Measurements from ENCODE around the gene ABHD2. TPM values are rescaled to one million over a fixed set of nuclear protein-coding genes. Genes with fewer than 3 reads are reported as not detected.
A peak's percentile ranks its signal among the peaks of the same experiment; 100 is the strongest.

ABHD2 gene
- total and polyA plus RNA-seq, 2 donors (not counting 1 experiment from before 2014, with no cell fraction given): 39.5 to 84.9 TPM

GRCh38 chr15:89143503-89144162, 55.4 kb downstream of the ABHD2 start:
- Histone ChIP-seq H3K9me3 (ENCODE audit: control insufficient read depth, insufficient read depth, low read depth, low read length) (no peaks in the 10 kb centered on the region), H4K20me1 (ENCODE audit: control insufficient read depth, extremely low read depth, insufficient read depth, low read length) (no peaks in the 10 kb centered on the region), H3K4me1 (ENCODE audit: control insufficient read depth, extremely low read depth, insufficient read depth, low read length) (peaks cover 8% of the 10 kb centered on the region), H3K36me3 (ENCODE audit: control insufficient read depth, insufficient read depth, low read length) (no peaks in the 10 kb centered on the region), H3K27me3 (ENCODE audit: control insufficient read depth, insufficient read depth, low read length) (no peaks in the 10 kb centered on the region), H3K79me2 (ENCODE audit: control insufficient read depth, insufficient read depth, low read length) (no peaks in the 10 kb centered on the region), H3K4me2 (ENCODE audit: extremely low read depth, insufficient read depth, low read length) (no peak overlapping the region), H3K27ac (ENCODE audit: insufficient read depth, low read length) (peak overlapping the region; percentile 30), H2AFZ (ENCODE audit: low read length) (no peak overlapping the region), H3K9ac (ENCODE audit: insufficient read depth, low read length) (no peak overlapping the region), H3K4me3 (replicated peaks in 1 of 4; ENCODE audit: control extremely low read depth in 1 of 4, insufficient read depth in 1 of 4, low read depth in 3 of 4, low read length in 4 of 4) (no peak overlapping the region)
- DNase-seq (ENCODE audit: low read depth in 2 of 2): peak; percentile 87 to 98
- TF ChIP-seq CTCF (conservative IDR thresholded peaks at IDR 0.05 in 1 of 2, IDR thresholded peaks at IDR 0.05 in 1 of 2; ENCODE audit: low read depth in 1 of 2, low read length in 2 of 2): no peak
- no peak for TF ChIP-seq EZH2 (IDR thresholded peaks at IDR 0.05; ENCODE audit: low read length, missing control alignments)

DNA sequence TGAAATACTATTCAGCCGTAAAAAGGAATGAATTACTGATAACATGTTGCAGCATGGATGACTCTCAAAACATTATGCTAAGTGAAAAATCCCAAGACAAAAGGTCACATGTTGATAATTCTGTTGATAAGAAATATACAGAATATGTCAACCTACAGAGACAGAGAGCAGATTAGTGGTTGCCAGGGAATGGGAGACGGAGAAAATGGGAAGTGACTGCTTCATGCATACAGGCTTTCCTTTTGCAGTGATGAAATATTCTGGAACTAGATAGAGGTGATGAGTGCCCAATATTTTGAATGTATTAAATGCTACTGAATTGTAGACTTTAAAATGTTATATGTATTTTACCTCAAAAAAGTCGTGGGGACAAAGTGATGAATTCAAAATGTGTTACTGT, 56.2 kb downstream of the ABHD2 start:
- no peak overlapping the region for H3K4me2 ChIP-seq (ENCODE audit: extremely low read depth, insufficient read depth, low read length)
- H3K27me3 ChIP-seq (ENCODE audit: control insufficient read depth, insufficient read depth, low read length): no peaks in the 10 kb centered on the region
- TF ChIP-seq EZH2 (IDR thresholded peaks at IDR 0.05; ENCODE audit: low read length, missing control alignments): no peak
- no peak for TF ChIP-seq CTCF (conservative IDR thresholded peaks at IDR 0.05 in 1 of 2, IDR thresholded peaks at IDR 0.05 in 1 of 2; ENCODE audit: low read depth in 1 of 2, low read length in 2 of 2)

DNA sequence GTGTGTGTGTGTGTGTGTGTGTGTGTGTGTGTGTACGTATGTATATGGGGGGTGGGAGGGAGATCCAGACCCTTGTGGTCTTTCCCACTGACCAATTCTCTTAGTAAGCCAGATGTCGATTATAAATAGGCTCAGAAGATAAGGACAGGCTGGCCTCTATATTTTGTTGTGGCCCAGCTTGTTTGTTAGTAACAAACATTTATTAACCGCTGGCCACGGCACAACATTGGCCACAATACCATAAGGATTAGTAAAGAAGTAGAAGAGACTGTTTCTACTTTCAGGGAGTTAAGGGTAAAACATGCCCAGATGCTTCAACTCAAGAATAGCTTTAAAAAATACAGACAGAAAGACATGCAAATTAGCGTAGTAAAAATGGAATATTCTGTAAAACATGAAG, 58.1 kb downstream of the ABHD2 start:
- H3K4me3 ChIP-seq (replicated peaks in 1 of 4; ENCODE audit: control extremely low read depth in 1 of 4, insufficient read depth in 1 of 4, low read depth in 3 of 4, low read length in 4 of 4): no peak overlapping the region
- peak in 1 of 2 donors; percentile 34 for DNase-seq (ENCODE audit: low read depth in 2 of 2)
- no peak for TF ChIP-seq EZH2 (IDR thresholded peaks at IDR 0.05; ENCODE audit: low read length, missing control alignments)
- TF ChIP-seq CTCF (conservative IDR thresholded peaks at IDR 0.05 in 1 of 2, IDR thresholded peaks at IDR 0.05 in 1 of 2; ENCODE audit: low read depth in 1 of 2, low read length in 2 of 2): no peak

More for the DNA sequence above, 56.2 kb downstream of the ABHD2 start:
- Histone ChIP-seq H3K36me3 (ENCODE audit: control insufficient read depth, insufficient read depth, low read length) (no peaks in the 10 kb centered on the region), H2AFZ (ENCODE audit: low read length) (no peak overlapping the region), H3K9ac (ENCODE audit: insufficient read depth, low read length) (no peak overlapping the region), H3K9me3 (ENCODE audit: control insufficient read depth, insufficient read depth, low read depth, low read length) (no peaks in the 10 kb centered on the region), H3K4me1 (ENCODE audit: control insufficient read depth, extremely low read depth, insufficient read depth, low read length) (peaks cover 2% of the 10 kb centered on the region), H3K4me3 (replicated peaks in 1 of 4; ENCODE audit: control extremely low read depth in 1 of 4, insufficient read depth in 1 of 4, low read depth in 3 of 4, low read length in 4 of 4) (no peak overlapping the region), H4K20me1 (ENCODE audit: control insufficient read depth, extremely low read depth, insufficient read depth, low read length) (no peaks in the 10 kb centered on the region), H3K79me2 (ENCODE audit: control insufficient read depth, insufficient read depth, low read length) (no peaks in the 10 kb centered on the region), H3K27ac (ENCODE audit: insufficient read depth, low read length) (no peak overlapping the region)
- no peak for DNase-seq (ENCODE audit: low read depth in 2 of 2)

More for the DNA sequence above, 58.1 kb downstream of the ABHD2 start:
- Histone ChIP-seq H3K79me2 (ENCODE audit: control insufficient read depth, insufficient read depth, low read length) (no peaks in the 10 kb centered on the region), H4K20me1 (ENCODE audit: control insufficient read depth, extremely low read depth, insufficient read depth, low read length) (no peaks in the 10 kb centered on the region), H3K4me1 (ENCODE audit: control insufficient read depth, extremely low read depth, insufficient read depth, low read length) (no peaks in the 10 kb centered on the region), H3K36me3 (ENCODE audit: control insufficient read depth, insufficient read depth, low read length) (no peaks in the 10 kb centered on the region), H3K27me3 (ENCODE audit: control insufficient read depth, insufficient read depth, low read length) (no peaks in the 10 kb centered on the region), H3K9ac (ENCODE audit: insufficient read depth, low read length) (no peak overlapping the region), H2AFZ (ENCODE audit: low read length) (no peak overlapping the region), H3K27ac (ENCODE audit: insufficient read depth, low read length) (no peak overlapping the region), H3K4me2 (ENCODE audit: extremely low read depth, insufficient read depth, low read length) (no peak overlapping the region), H3K9me3 (ENCODE audit: control insufficient read depth, insufficient read depth, low read depth, low read length) (no peaks in the 10 kb centered on the region)

Data from fibroblast of lung (primary cell).